HFFc6 (cell line): Measurements from ENCODE around the gene S100A16. TPM values are rescaled to one million over a fixed set of nuclear protein-coding genes. Genes with fewer than 3 reads are reported as not detected.
"Not testable (repeated sequence)": the region's sequence is repeated elsewhere in the genome, so short reads cannot be mapped to it uniquely, and the experiment has no call there.

Experiments
- DNase-seq: peaks from one replicate; pipeline ENCODE4 v3.0.0-alpha.2; 2018
- H3K27ac Mint-ChIP-seq: 2 replicates; pipeline ENCODE4 v1.8.0; 2020; ENCODE audit warnings: mild to moderate bottlenecking, mixed read lengths
- H3K27me3 Mint-ChIP-seq: 2 replicates; pipeline ENCODE4 v1.8.0; 2021; ENCODE audit warnings: mild to moderate bottlenecking, moderate library complexity, mixed read lengths; ENCODE audit not compliant: insufficient read depth
- H3K36me3 Mint-ChIP-seq: 2 replicates; pipeline ENCODE4 v1.8.0; 2021; ENCODE audit warnings: low read depth, mixed read lengths
- H3K4me1 Mint-ChIP-seq: 2 replicates; pipeline ENCODE4 v1.8.0; 2020; ENCODE audit warnings: low read depth, mixed read lengths
- H3K4me3 Mint-ChIP-seq: 2 replicates; pipeline ENCODE4 v1.8.0; 2020; ENCODE audit warnings: mild to moderate bottlenecking, moderate library complexity, mixed read lengths
- H3K9me3 Mint-ChIP-seq: 2 replicates; pipeline ENCODE4 v1.8.0; 2020; ENCODE audit warnings: mild to moderate bottlenecking, mixed read lengths
- total RNA-seq, 6 experiments: library from RNA; stranded (reverse); fragmentation: NEBNext Ultra II Directional; extraction: Animal tissue kit (Norgen Biotek cat#: 25700); gene quantifications; 2 replicates in 1 of 6; 3 replicates in 5 of 6; pipeline ENCODE4 v1.2.3, GENCODE V29; 2021
- TF ChIP-seq, protein P1 (sequence below): fragments of 200-600 bp; sonication (generic); IDR thresholded peaks from 2 replicates; pipeline ENCODE4 v1.5.0; 2021; ENCODE audit warnings: antibody characterized with exemption, mild to moderate bottlenecking

Gene S100A16
- total RNA-seq, 6 experiments from 2014 or later: 235 to 351 (median 258) TPM

DNA sequence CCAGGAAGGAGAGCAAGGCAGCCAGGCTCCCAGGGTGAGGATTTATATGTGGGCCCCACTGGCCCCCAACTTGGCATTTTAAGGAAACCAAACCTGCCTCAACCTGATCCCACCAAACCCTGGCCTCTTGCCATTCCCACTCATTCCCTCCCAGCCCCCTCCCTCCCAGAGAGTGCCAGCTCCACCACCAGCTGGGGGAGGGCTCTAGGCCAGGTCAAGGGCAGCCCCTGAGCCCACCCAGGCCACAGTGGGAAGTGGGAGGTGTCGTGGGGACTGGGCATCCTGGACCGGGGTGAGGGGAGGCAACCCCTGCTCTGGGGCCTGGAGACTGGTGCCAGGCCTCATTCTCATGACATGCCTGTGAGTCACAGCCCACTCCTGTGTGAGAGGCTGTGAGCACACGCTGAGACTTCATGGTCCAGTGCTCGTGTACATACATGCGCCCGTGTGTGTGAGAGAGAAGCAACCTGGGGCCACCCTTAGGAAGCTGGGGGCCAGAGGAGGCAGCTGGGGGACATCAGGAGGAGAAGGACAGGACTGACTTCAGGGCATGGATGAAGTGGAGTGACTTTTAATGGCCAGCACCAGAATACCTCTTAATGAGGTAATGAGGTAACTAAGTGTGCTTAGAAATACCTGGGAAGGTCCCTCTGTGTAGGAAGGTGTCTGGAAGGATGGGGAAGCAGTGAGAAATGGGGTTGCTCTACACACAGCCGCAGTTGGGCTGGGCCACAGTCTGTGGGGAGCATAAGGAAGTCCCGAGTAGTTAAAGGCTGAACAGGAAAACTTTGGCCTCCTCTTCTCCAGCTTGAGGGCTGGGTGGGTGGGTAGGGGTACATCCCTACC is 47.2 kb downstream of the S100A16 start, which contains the start of gene S100A2:
Gene S100A2, minus strand, starts transcription at position 316 of the 846 bp plus-strand sequence. CDS start 1,967 bp downstream, outside the sequence.
- TF ChIP-seq, protein P1, sequence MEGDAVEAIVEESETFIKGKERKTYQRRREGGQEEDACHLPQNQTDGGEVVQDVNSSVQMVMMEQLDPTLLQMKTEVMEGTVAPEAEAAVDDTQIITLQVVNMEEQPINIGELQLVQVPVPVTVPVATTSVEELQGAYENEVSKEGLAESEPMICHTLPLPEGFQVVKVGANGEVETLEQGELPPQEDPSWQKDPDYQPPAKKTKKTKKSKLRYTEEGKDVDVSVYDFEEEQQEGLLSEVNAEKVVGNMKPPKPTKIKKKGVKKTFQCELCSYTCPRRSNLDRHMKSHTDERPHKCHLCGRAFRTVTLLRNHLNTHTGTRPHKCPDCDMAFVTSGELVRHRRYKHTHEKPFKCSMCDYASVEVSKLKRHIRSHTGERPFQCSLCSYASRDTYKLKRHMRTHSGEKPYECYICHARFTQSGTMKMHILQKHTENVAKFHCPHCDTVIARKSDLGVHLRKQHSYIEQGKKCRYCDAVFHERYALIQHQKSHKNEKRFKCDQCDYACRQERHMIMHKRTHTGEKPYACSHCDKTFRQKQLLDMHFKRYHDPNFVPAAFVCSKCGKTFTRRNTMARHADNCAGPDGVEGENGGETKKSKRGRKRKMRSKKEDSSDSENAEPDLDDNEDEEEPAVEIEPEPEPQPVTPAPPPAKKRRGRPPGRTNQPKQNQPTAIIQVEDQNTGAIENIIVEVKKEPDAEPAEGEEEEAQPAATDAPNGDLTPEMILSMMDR: no peak
- H3K36me3 Mint-ChIP-seq: no peaks in the 10 kb centered on the region; the same call in 1 of the 2 replicates
- H3K4me3 Mint-ChIP-seq: peak within 1 kb of the TSS; percentile 82
- peak; percentile 81 for DNase-seq
- H3K9me3 Mint-ChIP-seq: no peaks in the 10 kb centered on the region
- peaks cover 1% of the 10 kb centered on the region for H3K27me3 Mint-ChIP-seq
- H3K4me1 Mint-ChIP-seq: peaks cover 67% of the 10 kb centered on the region
- peak within 1 kb of the TSS; percentile 100 for H3K27ac Mint-ChIP-seq

DNA sequence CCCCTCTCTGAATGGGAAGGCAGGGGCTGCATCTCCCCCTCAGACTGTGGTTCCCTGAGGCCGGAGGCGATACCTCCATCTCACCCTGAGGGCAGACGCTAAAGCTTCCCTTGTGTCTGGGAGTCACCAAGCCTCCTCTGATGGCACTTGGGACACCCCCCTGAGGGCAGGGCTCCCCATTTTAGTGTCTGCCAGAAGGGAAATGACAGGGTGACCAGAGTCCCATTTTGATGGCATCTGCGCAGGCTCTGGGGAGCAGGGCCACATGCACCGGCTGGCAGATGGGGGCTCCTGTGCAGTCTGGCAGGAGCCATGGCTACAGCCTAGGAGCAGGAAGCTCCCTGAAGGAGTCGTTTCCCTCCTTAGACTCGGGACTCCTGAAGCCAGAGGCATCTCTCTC is 48.9 kb downstream of the S100A16 start:
- no peak for DNase-seq
- Mint-ChIP-seq H3K4me1 (peaks cover 57% of the 10 kb centered on the region), H3K27me3 (peaks cover 1% of the 10 kb centered on the region), H3K9me3 (no peaks in the 10 kb centered on the region), H3K36me3 (no peaks in the 10 kb centered on the region; the same call in 1 of the 2 replicates), H3K4me3 (no peak overlapping the region), H3K27ac (no peak overlapping the region)
- TF ChIP-seq, protein P1: no peak

DNA sequence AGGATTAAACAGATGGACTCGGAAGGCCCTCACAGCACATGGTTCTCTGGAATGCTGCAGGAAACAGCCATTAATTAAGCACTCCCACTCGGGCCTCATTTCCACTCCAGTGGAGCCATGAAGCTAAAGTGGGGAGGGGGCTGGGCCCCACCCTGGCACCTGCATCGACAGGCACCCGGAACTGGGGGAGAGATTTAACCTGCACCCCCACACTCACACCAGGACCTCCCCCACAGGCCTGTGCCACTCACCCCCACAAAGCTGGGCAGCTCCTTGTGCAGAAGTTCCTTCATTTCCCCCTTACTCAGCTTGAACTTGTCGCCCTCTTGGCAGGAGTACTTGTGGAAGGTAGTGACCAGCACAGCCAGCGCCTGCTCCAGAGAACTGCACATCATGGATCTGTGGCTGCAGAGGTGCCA is 49.4 kb downstream of the S100A16 start:
- Mint-ChIP-seq H3K4me1 (peaks cover 52% of the 10 kb centered on the region), H3K4me3 (no peak overlapping the region), H3K27me3 (peaks cover 1% of the 10 kb centered on the region), H3K9me3 (no peaks in the 10 kb centered on the region), H3K36me3 (peaks cover 2% of the 10 kb centered on the region; the same call in 1 of the 2 replicates), H3K27ac (no peak overlapping the region)
- DNase-seq: no peak
- TF ChIP-seq, protein P1: no peak

DNA sequence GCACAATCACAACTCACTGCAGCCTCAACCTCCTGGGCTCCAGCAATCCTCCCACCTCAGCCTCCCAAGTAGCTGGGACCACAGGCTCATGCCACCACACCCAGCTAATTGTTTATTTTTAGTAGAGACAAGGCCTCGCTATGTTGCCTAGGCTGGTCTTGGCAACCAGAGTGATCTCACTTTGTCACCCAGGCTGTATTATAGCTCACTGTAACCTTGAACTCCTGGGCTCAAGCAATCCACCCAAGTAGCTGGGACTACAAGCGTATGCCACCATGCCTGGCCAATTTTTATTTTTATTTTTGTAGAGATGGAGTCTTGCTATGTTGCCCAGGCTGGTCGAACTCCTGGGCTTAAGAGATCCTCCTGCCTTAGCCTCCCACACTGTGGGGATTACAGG is 50.9 kb downstream of the S100A16 start:
- peaks cover 37% of the 10 kb centered on the region for H3K4me1 Mint-ChIP-seq
- H3K27me3 Mint-ChIP-seq, H3K36me3 Mint-ChIP-seq, DNase-seq, H3K4me3 Mint-ChIP-seq, H3K9me3 Mint-ChIP-seq, H3K27ac Mint-ChIP-seq: not testable (repeated sequence)

DNA sequence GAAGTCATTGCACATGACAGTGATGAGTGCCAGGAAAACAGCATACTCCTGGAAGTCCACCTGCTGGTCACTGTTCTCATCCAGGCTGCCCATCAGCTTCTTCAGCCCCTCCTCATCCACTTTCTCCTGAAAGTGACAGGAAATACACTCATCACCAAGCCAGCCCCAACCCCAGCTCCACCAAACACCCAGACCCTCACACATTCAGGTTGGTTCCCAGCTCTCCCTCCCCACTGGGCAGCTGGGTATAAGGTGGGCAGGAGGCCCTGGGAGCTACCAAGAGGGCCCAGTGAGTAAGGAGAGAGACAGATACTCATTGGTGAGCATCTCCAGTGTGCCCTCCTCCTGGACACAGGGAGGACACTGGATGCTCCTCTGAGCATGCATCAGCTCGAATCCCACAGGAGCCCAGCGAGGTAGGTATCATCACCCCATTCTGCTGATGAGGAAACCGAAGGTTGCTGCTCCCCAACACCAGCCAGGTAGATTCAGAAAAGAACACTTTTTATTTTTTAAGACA is 51.4 kb downstream of the S100A16 start:
- Mint-ChIP-seq H3K36me3 (peaks cover 5% of the 10 kb centered on the region; the same call in 1 of the 2 replicates), H3K27me3 (peaks cover 1% of the 10 kb centered on the region; the same call in 1 of the 2 replicates), H3K4me1 (peaks cover 32% of the 10 kb centered on the region), H3K9me3 (no peaks in the 10 kb centered on the region), H3K4me3 (no peak overlapping the region), H3K27ac (0 out of 2 replicates have a peak overlapping the region, but pooled peaks have one; percentile 61)
- TF ChIP-seq, protein P1: no peak
- DNase-seq: no peak
